NT2/D1 (cell line): ENCODE measurements around the gene ZNF563.

Experiments used
- YY1 ChIP-seq: IDR thresholded peaks from 2 replicates; pipeline ENCODE4 v1.6.1; 2011; ENCODE audit not compliant: insufficient read length, insufficient read depth
- ZNF274 ChIP-seq: IDR thresholded peaks from 2 replicates; pipeline ENCODE4 v1.6.1; 2011; ENCODE audit warnings: mild to moderate bottlenecking, low read depth, low read length

DNA sequence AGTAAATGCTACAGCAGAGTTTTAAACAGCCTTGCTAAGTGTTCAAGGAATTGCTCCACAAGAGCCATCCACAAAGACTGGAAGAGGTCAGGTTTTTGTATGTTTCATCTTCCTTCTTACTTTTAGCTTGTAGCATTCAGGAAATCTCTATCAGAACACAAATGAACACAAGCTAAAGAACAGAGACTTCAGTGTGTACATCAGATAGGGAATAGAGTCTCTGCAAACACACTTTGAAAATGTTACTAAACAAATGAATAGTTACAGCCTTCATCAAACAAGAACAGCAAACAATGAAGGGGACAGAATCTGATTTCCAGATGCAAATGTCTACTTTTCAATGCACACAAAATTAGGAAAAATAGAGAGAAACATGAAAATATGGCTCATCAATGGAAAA lies 7.7 kb downstream of the ZNF563 start:
- TF ChIP-seq YY1 (no peak), ZNF274 (no peak)
